Neural progenitor cell (in vitro differentiated cells): Measurements from ENCODE around the gene ARV1.

ENCODE experiments used
- CTCF ChIP-seq: fragments of 200-600 bp; sonication (generic); IDR thresholded peaks from 2 replicates; pipeline ENCODE4 v1.5.1; 2017; ENCODE audit warnings: antibody characterized with exemption, mild to moderate bottlenecking
- EZH2 ChIP-seq: fragments of 200-600 bp; sonication (generic); IDR thresholded peaks from 2 replicates; pipeline ENCODE4 v1.6.1; 2017; ENCODE audit warnings: antibody characterized with exemption, mild to moderate bottlenecking, moderate library complexity

GRCh38 chr1:231027136-231027925 is 48.4 kb downstream of the ARV1 start:
- TF ChIP-seq CTCF (no peak), EZH2 (no peak)
